Kidney glomerular epithelial cell (primary cell): ENCODE data around the gene UBAP2.
"Not testable (repeated sequence)": the region's sequence is repeated elsewhere in the genome, so short reads cannot be mapped to it uniquely, and the experiment has no call there.

Experiments
- DNase-seq: peaks from one replicate; lab custom pipeline; 2025; lab: John Stamatoyannopoulos, UW

UBAP2 gene

DNA sequence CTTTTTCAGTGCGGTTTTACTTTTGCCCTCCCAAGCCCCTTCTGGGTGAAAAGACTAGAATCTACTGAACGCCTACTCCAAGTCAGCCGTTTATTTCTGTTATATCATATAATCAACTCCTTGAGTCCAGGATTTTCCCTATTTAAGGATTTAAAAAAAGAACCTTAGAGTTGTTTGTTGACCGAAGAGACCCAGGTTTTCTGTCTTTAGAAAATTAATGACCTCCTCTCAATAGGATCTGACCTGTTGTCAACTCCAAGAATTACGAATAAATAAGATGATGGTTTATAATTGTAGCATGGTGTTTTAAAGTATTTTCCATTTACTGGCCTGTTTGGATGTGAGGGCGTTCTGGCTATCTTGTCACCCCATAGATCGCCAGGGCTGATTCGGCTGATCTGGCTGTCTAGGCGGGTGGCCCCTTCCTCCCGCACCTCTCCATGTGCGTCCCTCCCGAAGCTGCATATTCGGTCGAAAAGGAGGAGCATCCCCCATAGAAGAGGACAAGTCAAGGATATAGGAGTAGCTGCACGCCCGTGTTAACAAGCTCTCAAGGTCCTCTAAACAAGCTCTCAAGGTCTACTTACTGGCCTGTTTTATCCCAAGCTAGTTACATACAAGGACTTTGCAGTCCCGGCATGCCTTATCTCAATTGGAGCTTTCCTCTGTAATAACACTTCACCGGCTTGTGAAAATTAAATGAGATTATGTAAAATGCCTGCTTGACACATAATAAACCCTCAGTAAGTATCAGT, 1.1 kb upstream of the UBAP2 start:
- DNase-seq = no peak

- DNase-seq = no peak
Measured at GRCh38 chr9:34047864-34048726, 592 bp downstream of the UBAP2 start.

- DNase-seq = no peak
Measured at GRCh38 chr9:34046784-34047379, 1.8 kb downstream of the UBAP2 start.

DNA sequence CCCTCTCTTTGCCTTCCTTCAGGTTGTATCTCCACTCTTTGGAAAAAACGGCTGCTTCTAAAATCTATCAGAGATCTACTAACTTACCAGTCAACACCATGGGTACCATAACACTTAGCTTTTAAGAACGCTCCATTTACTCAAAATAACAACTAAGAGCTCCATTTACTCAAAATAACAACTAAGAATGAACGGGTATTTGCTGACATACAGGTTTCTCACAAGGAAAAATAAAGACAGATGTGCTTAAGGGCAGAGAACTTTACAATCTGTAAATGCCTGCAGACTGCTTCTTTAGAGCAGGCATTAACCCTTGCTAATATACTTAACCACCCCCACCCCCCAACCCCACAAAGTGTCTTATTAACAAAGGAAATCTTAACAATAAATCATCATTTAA, 2.8 kb downstream of the UBAP2 start:
- no peak for DNase-seq

GRCh38 chr9:34042074-34042473, 6.6 kb downstream of the UBAP2 start:
- DNase-seq = not testable (repeated sequence)

DNA sequence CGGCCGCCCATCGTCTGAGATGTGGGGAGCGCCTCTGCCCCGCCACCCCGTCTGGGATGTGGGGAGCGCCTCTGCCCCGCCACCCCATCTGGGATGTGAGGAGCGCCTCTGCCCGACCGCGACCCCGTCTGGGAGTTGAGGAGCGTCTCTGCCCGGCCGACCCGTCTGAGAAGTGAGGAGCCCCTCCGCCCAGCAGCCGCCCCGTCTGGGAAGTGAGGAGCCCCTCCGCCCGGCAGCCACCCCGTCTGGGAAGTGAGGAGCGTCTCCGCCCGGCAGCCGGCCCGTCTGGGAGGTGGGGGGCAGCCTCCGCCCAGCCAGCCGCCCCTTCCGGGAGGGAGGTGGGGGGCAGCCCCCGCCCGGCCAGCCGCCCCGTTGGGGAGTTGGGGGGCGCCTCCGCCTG, 9.8 kb downstream of the UBAP2 start:
- not testable (repeated sequence) for DNase-seq

DNA sequence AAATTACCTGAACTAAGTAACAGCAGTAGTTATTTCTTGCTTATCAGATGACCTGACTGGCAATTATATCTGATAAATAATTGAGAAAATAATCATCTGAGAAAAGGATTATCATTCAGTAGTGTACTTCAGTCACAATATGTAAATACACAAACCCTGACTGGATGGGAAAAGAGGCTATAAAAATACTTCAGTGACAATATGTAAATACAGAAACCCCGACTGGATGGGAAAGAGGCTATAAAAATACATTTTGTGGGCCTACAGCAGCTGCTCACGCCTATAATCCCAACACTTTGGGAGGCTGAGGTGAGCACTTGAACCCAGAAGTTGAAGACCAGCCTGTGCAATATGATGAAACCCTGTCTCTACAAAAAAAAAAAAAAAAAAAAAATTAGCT, 11.1 kb downstream of the UBAP2 start:
- DNase-seq = no peak

DNA sequence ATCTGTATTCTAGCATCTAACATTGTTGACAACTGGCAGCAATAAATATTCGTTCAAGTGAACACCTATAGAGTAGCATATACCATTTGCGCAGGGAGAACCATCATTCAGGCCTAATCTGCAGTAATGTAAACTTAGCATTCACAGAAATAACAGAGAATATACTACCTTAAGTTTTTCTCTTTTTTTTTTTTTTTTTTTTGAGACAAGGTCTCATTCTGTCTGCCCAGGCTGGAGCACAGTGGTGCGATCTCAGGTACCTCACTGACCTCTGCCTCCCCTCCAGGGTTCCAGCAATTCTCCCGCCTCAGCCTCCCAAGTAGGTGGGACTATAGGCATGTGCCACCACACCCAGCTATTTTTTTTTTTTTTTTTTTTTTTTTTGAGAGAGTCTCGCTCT, 12.1 kb downstream of the UBAP2 start:
- DNase-seq = no peak

DNA sequence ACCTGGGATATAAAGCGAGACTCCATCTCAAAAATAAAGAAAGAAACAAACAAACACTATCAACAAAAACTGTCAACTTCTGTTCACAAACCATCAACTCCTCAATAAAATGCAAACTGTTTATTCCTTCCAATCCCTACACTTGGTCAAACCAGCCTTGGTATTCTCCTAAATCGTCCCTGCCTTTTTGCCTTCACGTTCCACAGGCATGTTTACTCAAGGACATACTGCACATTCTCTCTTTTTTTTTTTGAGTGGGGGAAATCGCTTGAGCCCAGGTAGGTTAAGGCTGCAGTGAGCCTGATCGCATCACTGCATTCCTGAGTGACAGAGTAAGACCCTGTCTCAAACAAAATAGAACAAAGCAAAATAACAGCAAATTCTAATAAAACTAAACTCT, 13.0 kb downstream of the UBAP2 start:
- DNase-seq = no peak

GRCh38 chr9:34034698-34035065, 14.0 kb downstream of the UBAP2 start:
- DNase-seq = peak; percentile 54

- DNase-seq = no peak
Measured at GRCh38 chr9:34032631-34033030, 16.1 kb downstream of the UBAP2 start.

DNA sequence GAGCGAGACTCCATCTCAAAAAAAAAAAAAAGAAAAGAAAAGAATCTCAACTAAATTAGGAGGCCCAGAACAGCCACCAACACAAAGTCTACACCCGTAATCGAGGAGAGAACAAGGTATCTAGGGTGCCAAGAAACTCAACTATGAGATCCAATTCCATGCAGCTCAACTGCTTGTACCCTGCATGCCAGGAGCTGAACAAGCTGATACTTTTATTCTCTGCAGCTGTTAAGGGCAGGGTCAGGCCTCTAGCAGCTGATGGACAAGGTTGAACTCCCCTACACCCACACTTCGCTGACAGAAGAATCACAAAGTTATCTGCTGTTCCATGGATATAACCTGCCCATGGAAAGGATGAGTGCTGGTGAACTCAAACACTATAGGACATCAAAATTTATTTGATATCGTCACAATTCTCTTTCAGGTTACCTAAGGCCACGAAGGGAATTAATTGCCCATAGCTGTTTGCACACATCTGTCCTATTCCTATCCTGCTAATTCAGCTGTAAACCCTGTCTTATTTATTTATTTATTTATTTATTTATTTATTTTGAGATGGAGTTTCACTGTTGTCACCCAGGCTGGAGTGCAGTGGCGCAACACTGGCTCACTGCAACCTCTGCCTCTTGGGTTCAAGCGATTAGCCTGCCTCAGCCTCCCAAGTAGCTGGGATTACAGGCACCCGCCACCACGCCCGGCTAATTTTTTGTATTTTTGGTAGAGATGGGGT, 20.7 kb downstream of the UBAP2 start:
- no peak for DNase-seq

DNA sequence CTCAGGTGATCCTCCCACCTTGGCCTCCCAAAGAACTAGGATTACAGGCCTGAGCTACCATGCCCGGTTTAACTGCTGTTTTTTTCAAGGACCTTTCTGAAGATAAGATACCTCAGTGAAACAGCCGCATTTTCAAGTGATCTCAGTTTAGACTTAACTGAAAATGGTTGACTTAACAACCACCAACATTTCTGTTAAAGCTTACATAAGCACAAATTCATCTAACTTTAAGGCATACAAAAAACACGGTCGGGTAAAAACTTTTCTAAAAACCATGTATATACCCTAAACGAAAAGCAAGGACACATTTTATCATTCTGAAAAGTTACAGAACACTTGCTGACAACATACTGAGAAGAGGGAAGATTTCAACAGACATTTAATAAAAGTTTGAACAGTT, 22.9 kb downstream of the UBAP2 start:
- DNase-seq = no peak

DNA sequence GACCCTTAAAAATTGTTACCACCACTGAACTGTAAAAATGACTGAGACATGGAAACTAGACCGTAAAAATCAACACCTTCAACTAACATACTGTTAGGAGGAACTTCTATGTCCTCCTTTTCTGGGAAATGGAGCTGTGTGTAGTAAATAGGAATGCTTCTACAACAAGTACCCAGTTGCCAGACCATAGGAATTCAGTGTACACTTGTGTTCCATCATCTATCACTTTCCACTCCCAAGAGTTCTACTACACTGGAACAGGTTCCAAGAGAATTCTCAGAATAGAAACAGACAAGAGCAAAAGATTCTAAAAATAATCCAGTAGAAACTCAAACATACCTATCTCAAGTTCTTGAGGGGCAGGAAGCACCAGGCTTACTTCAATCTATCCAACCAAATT, 23.6 kb downstream of the UBAP2 start:
- no peak for DNase-seq

DNA sequence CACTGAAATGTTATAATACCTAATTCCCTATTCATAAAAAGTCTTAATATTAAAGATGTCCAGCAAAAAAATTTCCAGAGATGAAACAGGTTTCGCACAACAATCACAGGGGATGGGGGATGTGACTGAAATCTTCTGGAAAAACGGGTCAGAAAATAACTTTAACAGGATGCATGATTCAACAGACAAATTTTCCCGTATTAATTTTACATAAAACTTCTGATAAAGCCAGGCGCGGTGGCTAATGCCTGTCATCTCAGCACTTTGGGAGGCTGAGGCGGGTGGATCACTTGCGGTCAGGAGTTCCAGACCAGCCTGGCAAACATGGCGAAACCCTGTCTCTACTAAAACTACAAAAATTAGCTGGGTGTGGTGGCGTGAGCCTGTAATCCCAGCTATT, 24.2 kb downstream of the UBAP2 start:
- DNase-seq = not testable (repeated sequence)

DNA sequence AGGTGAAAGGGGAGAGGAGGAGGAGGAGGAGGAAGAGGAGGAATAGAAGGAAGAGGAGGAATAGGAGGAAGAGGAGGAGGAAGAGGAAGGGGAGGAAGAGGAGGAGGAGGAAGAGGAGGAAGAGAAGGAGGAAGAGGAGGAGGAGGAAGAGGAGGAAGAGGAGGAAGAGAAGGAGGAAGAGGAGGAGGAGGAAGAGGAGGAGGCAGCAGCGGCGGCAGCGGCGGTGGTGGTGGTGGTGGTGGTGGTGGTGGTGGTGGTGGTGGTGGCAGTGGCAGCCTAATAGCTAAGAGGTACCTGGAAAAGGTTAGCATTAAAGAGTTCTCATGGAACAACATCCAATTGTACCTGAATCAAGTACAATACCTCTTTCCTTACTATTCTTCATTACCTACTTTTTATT, 32.5 kb downstream of the UBAP2 start:
- no peak for DNase-seq

DNA sequence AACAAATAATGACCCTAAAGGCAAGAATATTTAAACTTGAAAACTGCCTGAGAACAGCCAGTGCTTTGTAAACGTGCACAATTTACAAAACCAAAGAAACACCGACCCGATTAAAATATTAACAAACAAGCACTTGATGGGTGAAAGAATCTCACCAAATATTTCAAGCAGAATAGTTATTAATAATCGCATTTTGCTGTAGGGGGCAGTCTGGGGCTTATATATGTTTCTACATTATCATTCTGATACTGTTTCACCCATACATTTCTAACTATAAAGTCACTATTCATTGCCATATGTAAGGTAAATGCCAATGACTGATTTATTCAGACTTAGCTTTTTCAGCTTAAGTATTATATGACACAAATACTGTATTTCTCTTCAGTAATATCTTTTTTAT, 37.7 kb downstream of the UBAP2 start:
- no peak for DNase-seq

DNA sequence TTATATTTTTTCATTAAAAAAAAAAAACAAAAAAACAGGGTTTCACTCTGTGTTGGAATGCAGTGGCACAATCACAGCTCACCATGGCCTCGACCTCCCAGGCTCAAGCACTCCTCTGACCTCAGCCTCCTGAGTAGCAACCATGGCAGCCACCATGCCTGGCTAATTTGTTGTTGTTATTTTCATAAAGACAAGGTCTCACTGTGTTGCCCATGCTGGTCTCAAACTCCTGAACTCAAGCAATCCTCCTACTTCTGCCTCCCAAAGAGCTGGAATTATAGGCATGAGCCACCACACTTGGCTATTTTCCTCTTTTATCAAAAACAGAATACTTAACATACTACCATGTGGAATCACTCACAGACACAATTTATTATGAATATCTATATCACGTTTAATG, 46.7 kb downstream of the UBAP2 start:
- no peak for DNase-seq

- DNase-seq = no peak
Measured at GRCh38 chr9:34001298-34001697, 47.4 kb downstream of the UBAP2 start.

GRCh38 chr9:33995449-33995848, 53.2 kb downstream of the UBAP2 start:
- no peak for DNase-seq

- no peak for DNase-seq
Measured at GRCh38 chr9:33993104-33993503, 55.6 kb downstream of the UBAP2 start.

DNA sequence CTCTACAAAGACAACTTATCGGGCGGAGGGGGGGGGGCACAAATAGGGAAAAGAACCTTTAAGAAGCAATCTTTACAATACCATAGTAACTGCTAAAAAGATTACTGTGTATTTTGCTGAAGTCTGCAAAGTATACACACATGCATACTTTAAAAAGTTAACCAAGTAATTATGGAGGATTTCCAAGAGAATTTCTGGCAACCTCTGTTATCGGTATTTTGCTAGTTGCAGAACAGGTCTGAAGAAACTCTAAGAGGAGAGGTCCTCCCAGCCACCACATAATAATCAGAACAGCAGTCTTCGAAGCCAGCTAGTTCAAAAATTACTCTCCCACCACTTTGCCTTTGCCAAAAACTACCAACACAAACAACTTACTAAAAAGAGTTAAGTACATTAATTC, 56.1 kb downstream of the UBAP2 start:
- no peak for DNase-seq
